Loucy (cell line): ENCODE results near the gene AFF1.

Experiments
- EZH2phosphoT487 ChIP-seq: fragments of 200-600 bp; IDR thresholded peaks from 2 replicates; pipeline ENCODE4 v1.6.1; 2018; ENCODE audit warnings: antibody characterized with exemption, mild to moderate bottlenecking, moderate library complexity, borderline replicate concordance
- TF ChIP-seq, protein P1 (sequence below): fragments of 200-600 bp; sonication (generic); conservative IDR thresholded peaks from 2 replicates; pipeline ENCODE4 v1.5.1; 2014; ENCODE audit warnings: mild to moderate bottlenecking, antibody characterized with exemption, low read length

DNA sequence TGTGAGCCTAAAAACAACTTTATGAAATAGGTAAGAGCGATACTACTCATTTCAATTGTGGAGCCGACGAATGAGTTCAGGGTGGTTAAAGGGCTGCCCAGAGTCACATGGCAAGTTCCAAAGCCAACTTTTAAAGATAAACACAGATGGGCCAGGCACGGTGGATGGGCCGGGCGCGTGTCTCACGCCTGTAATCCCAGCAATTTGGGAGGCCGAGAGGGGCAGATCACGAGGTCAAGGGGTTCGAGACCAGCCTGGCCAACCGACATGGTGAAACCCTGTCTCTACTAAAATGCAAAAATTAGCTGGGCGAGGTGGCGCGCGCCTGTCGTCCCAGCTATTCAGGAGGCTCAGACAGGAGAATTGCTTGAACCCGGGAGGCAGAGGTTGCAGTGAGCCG is 41.7 kb upstream of the AFF1 start:
- TF ChIP-seq, protein P1, sequence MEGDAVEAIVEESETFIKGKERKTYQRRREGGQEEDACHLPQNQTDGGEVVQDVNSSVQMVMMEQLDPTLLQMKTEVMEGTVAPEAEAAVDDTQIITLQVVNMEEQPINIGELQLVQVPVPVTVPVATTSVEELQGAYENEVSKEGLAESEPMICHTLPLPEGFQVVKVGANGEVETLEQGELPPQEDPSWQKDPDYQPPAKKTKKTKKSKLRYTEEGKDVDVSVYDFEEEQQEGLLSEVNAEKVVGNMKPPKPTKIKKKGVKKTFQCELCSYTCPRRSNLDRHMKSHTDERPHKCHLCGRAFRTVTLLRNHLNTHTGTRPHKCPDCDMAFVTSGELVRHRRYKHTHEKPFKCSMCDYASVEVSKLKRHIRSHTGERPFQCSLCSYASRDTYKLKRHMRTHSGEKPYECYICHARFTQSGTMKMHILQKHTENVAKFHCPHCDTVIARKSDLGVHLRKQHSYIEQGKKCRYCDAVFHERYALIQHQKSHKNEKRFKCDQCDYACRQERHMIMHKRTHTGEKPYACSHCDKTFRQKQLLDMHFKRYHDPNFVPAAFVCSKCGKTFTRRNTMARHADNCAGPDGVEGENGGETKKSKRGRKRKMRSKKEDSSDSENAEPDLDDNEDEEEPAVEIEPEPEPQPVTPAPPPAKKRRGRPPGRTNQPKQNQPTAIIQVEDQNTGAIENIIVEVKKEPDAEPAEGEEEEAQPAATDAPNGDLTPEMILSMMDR, result no peak
- no peak for TF ChIP-seq EZH2phosphoT487
